H1 (cell line): Measurements from ENCODE around the gene SPTAN1. TPM values are rescaled to one million over a fixed set of nuclear protein-coding genes. Genes with fewer than 3 reads are reported as not detected.

Experiments used
- CTCF ChIA-PET: fragments of 300-600 bp; sonication (Branson Sonifier 250); formaldehyde crosslinking; loops from one replicate; lab custom pipeline; 2021; ENCODE audit not compliant: partially characterized antibody; lab: Charles Lee
- POLR2A ChIA-PET: fragments of 300-600 bp; sonication (Branson Sonifier 250); formaldehyde crosslinking; loops from one replicate; lab custom pipeline; 2021; ENCODE audit warnings: inconsistent platforms; ENCODE audit not compliant: partially characterized antibody; lab: Charles Lee
- DNase-seq, 2 experiments: peaks; one replicate each; pipeline versions ENCODE4 v3.0.0 to v3.0.0-alpha.2; 2010 to 2022; ENCODE audit warnings: low spot score in 2 of 2, low read depth in 1 of 2, mixed read lengths in 1 of 2
- FAIRE-seq: peaks from 2 replicates; lab custom pipeline; 2011; peaks lifted over from hg19 to GRCh38; lab: Jason Lieb, UNC
- H2AFZ ChIP-seq: 2 replicates; pipeline ENCODE4 v1.8.1; 2012; ENCODE audit warnings: low read length, inconsistent platforms
- H2AK5ac ChIP-seq: 2 replicates; pipeline ENCODE4 v1.6.1; 2013; ENCODE audit warnings: low read depth, low read length
- H2BK120ac ChIP-seq: replicated peaks from 2 replicates; pipeline ENCODE3; 2013; ENCODE audit warnings: low read depth, low read length, inconsistent platforms
- H2BK12ac ChIP-seq: 2 replicates; pipeline ENCODE4 v1.6.1; 2013; ENCODE audit warnings: low read depth, low read length
- H2BK15ac ChIP-seq: 2 replicates; pipeline ENCODE4 v1.6.1; 2013; ENCODE audit warnings: low read length
- H2BK20ac ChIP-seq: 2 replicates; pipeline ENCODE4 v1.6.1; 2013; ENCODE audit warnings: low read length
- H2BK5ac ChIP-seq: 2 replicates; pipeline ENCODE4 v1.6.1; 2013; ENCODE audit warnings: low read depth, low read length
- H3K14ac ChIP-seq: 2 replicates; pipeline ENCODE4 v1.6.1; 2013; ENCODE audit warnings: inconsistent platforms; ENCODE audit not compliant: insufficient read length
- H3K18ac ChIP-seq: 2 replicates; pipeline ENCODE4 v1.6.1; 2013; ENCODE audit warnings: low read length; ENCODE audit errors: extremely low read depth
- H3K23ac ChIP-seq: 2 replicates; pipeline ENCODE4 v1.6.1; 2013; ENCODE audit warnings: inconsistent platforms; ENCODE audit not compliant: insufficient read length
- H3K23me2 ChIP-seq: 2 replicates; pipeline ENCODE4 v1.6.1; 2013; ENCODE audit warnings: low read depth, low read length
- H3K27ac ChIP-seq: 2 replicates; pipeline ENCODE4 v1.6.1; 2011; ENCODE audit warnings: low read depth, low read length, inconsistent platforms
- H3K27me3 ChIP-seq, 4 experiments: replicated peaks in 1 of 4; 1 replicate in 1 of 4; 2 replicates in 3 of 4; pipeline versions ENCODE4 v1.6.1 to v1.8.1; 2011 to 2013; ENCODE audit warnings: low read length in 3 of 4, mild to moderate bottlenecking in 3 of 4, inconsistent platforms in 2 of 4, mixed read lengths in 2 of 4, moderate library complexity in 1 of 4; ENCODE audit not compliant: control insufficient read depth in 3 of 4, insufficient read depth in 3 of 4; ENCODE audit errors: extremely low read depth in 1 of 4
- H3K36me3 ChIP-seq, 4 experiments: 2 replicates each; pipeline versions ENCODE4 v1.6.1 to v1.8.1; 2011 to 2013; ENCODE audit warnings: mild to moderate bottlenecking in 4 of 4, low read length in 3 of 4, moderate library complexity in 2 of 4, control low read depth in 1 of 4, inconsistent platforms in 1 of 4; ENCODE audit not compliant: insufficient read depth in 4 of 4, control insufficient read depth in 2 of 4
- H3K4ac ChIP-seq: replicated peaks from 2 replicates; pipeline ENCODE3; 2013; ENCODE audit warnings: low read length, low read depth, mixed read lengths, inconsistent platforms; ENCODE audit not compliant: insufficient read length
- H3K4me1 ChIP-seq, 4 experiments: replicated peaks in 1 of 4; 1 replicate in 1 of 4; 2 replicates in 3 of 4; pipeline versions ENCODE4 v1.6.1 to v1.8.1; 2011 to 2013; ENCODE audit warnings: low read length in 3 of 4, inconsistent platforms in 2 of 4, mixed read lengths in 1 of 4; ENCODE audit not compliant: insufficient read depth in 4 of 4, control insufficient read depth in 3 of 4
- H3K4me2 ChIP-seq, 2 experiments: 2 replicates each; pipeline versions ENCODE4 v1.6.1 to v1.8.1; 2011 to 2013; ENCODE audit warnings: low read depth in 2 of 2, low read length in 2 of 2, control low read depth in 1 of 2, inconsistent platforms in 1 of 2, mild to moderate bottlenecking in 1 of 2; ENCODE audit not compliant: insufficient read depth in 1 of 2
- H3K4me3 ChIP-seq, 4 experiments: fragments of 200-600, 300-600 bp in 1 of 4; sonication (generic), shearing (Covaris generic), sonication (Bioruptor Twin) in 1 of 4; 2 replicates each; pipeline versions ENCODE4 v1.5.1 to v1.8.1; 2011 to 2016; ENCODE audit warnings: low read length in 4 of 4, low read depth in 3 of 4, control low read depth in 2 of 4, inconsistent platforms in 2 of 4, mild to moderate bottlenecking in 2 of 4, mixed read lengths in 1 of 4, moderate library complexity in 1 of 4; ENCODE audit not compliant: insufficient read depth in 2 of 4; ENCODE audit errors: extremely low read depth in 1 of 4
- H3K56ac ChIP-seq: replicated peaks from 2 replicates; pipeline ENCODE3; 2013; ENCODE audit warnings: low read depth, mild to moderate bottlenecking, mixed read lengths, low read length, inconsistent platforms; ENCODE audit not compliant: insufficient read length
- H3K79me1 ChIP-seq: 2 replicates; pipeline ENCODE4 v1.6.1; 2013; ENCODE audit warnings: low read depth, low read length, control low read depth
- H3K79me2 ChIP-seq, 2 experiments: 2 replicates each; pipeline versions ENCODE4 v1.6.1 to v1.8.1; 2012 to 2013; ENCODE audit warnings: low read length in 2 of 2, mild to moderate bottlenecking in 2 of 2, inconsistent platforms in 1 of 2; ENCODE audit not compliant: insufficient read depth in 2 of 2, control insufficient read depth in 1 of 2
- H3K9ac ChIP-seq, 4 experiments: replicated peaks in 1 of 4; 1 replicate in 1 of 4; 2 replicates in 3 of 4; pipeline versions ENCODE4 v1.6.1 to v1.8.1; 2011 to 2013; ENCODE audit warnings: low read depth in 3 of 4, low read length in 3 of 4, control low read depth in 2 of 4, mild to moderate bottlenecking in 2 of 4, moderate library complexity in 2 of 4, inconsistent platforms in 1 of 4; ENCODE audit errors: extremely low read depth in 1 of 4
- H3K9me3 ChIP-seq, 2 experiments: 2 replicates each; pipeline versions ENCODE4 v1.6.1 to v1.8.1; 2012 to 2013; ENCODE audit warnings: mild to moderate bottlenecking in 2 of 2, moderate library complexity in 2 of 2, control low read depth in 1 of 2, inconsistent platforms in 1 of 2, low read depth in 1 of 2, low read length in 1 of 2, mixed read lengths in 1 of 2; ENCODE audit not compliant: insufficient read depth in 2 of 2
- H4K20me1 ChIP-seq, 2 experiments: replicated peaks in 1 of 2; 2 replicates each; pipeline versions ENCODE3 to v1.8.1; 2011 to 2013; ENCODE audit warnings: inconsistent platforms in 2 of 2, low read length in 2 of 2, mild to moderate bottlenecking in 1 of 2; ENCODE audit not compliant: insufficient read depth in 2 of 2, control insufficient read depth in 1 of 2
- H4K5ac ChIP-seq: 2 replicates; pipeline ENCODE4 v1.6.1; 2013; ENCODE audit warnings: low read length, low read depth, mixed read lengths, inconsistent platforms; ENCODE audit not compliant: insufficient read length
- H4K8ac ChIP-seq: 2 replicates; pipeline ENCODE4 v1.8.0; 2013; ENCODE audit warnings: mild to moderate bottlenecking, moderate library complexity, low read length, inconsistent platforms; ENCODE audit not compliant: insufficient read depth; ENCODE audit errors: extremely low read depth
- H4K91ac ChIP-seq: replicated peaks from 2 replicates; pipeline ENCODE3; 2013; ENCODE audit warnings: low read length, mixed read lengths, inconsistent platforms; ENCODE audit not compliant: insufficient read length
- CTBP2 ChIP-seq: IDR thresholded peaks from 2 replicates; pipeline ENCODE4 v1.7.0; 2011; ENCODE audit warnings: borderline replicate concordance, mild to moderate bottlenecking, moderate library complexity, mixed read lengths, low read length; ENCODE audit not compliant: insufficient read depth, insufficient read length
- EGR1 ChIP-seq: IDR thresholded peaks from 2 replicates; pipeline ENCODE4 v1.6.1; 2011; ENCODE audit warnings: low read depth, low read length, borderline replicate concordance
- KDM5A ChIP-seq: fragments of 200-600 bp; IDR thresholded peaks from 2 replicates; pipeline ENCODE4 v1.7.1; 2012; ENCODE audit warnings: mild to moderate bottlenecking, low read length, inconsistent platforms, mixed read lengths
- MAX ChIP-seq: IDR thresholded peaks from 2 replicates; pipeline ENCODE4 v1.6.1; 2012; ENCODE audit warnings: inconsistent platforms
- NRF1 ChIP-seq: IDR thresholded peaks from 2 replicates; pipeline ENCODE4 v1.6.1; 2011; ENCODE audit warnings: mild to moderate bottlenecking, low read depth, low read length, improper control_type of control experiment
- RBBP5 ChIP-seq: IDR thresholded peaks from 2 replicates; pipeline ENCODE4 v1.7.1; 2012; ENCODE audit warnings: low read depth, mild to moderate bottlenecking, inconsistent platforms, low read length, moderate library complexity, borderline replicate concordance
- SAP30 ChIP-seq: fragments of 300-600 bp; sonication (generic); IDR thresholded peaks from 2 replicates; pipeline ENCODE4 v1.7.1; 2012; ENCODE audit warnings: low read length, moderate library complexity, mild to moderate bottlenecking, inconsistent platforms; ENCODE audit not compliant: insufficient read depth, insufficient replicate concordance
- SIRT6 ChIP-seq: IDR thresholded peaks from one replicate; pipeline ENCODE4 v1.7.1; 2012; ENCODE audit warnings: low read length, inconsistent platforms
- SRF ChIP-seq: IDR thresholded peaks from 2 replicates; pipeline ENCODE4 v1.6.1; 2011; ENCODE audit warnings: mild to moderate bottlenecking, low read depth, low read length, moderate library complexity
- TBP ChIP-seq: IDR thresholded peaks from 2 replicates; pipeline ENCODE4 v1.6.1; 2011; ENCODE audit warnings: low read depth, low read length, improper control_type of control experiment
- TEAD4 ChIP-seq: IDR thresholded peaks from 2 replicates; pipeline ENCODE4 v1.6.1; 2012; ENCODE audit warnings: low read depth, low read length, inconsistent platforms, mixed read lengths
- ZNF274 ChIP-seq: IDR thresholded peaks from 2 replicates; pipeline ENCODE4 v1.7.0; 2012; ENCODE audit warnings: low read length, borderline replicate concordance; ENCODE audit errors: extremely low read depth
- WGBS, 2 experiments: shearing (Covaris generic) in 1 of 2; methylation state at CpG; one replicate each; pipeline versions ENCODE4 v1.1.6 to v1.1.7; 2013 to 2015; ENCODE audit warnings: low lambda C conversion rate in 2 of 2, mixed read lengths in 2 of 2, inconsistent platforms in 1 of 2, low coverage in 1 of 2, missing lambda C conversion rate in 1 of 2; ENCODE audit not compliant: insufficient replicate concordance in 2 of 2, insufficient coverage in 1 of 2, insufficient read length in 1 of 2; ENCODE audit errors: extremely low coverage in 1 of 2, missing lambda C conversion rate in 1 of 2; 5-methylcytosine and 5-hydroxymethylcytosine counted together
- polyA plus RNA-seq, 7 experiments: library from polyadenylated mRNA; depleted of rRNA in 3 of 7; stranded (reverse) in 5 of 7; unstranded in 2 of 7; fragments of >200 nt in 5 of 7; fragments of 200-250 nt in 2 of 7; gene quantifications; 1 replicate in 5 of 7; 2 replicates in 1 of 7; 4 replicates in 1 of 7; pipeline versions ENCODE4 v1.2.1 to v1.2.3, GENCODE V29; 2011 to 2013; ENCODE audit warnings: missing spikeins in 2 of 7, mixed read lengths in 2 of 7
- total RNA-seq: library from RNA; stranded (reverse); fragmentation: NEBNext Ultra II Directional; extraction: Animal tissue kit (Norgen Biotek cat#: 25700); gene quantifications from 2 replicates; pipeline ENCODE4 v1.2.1, GENCODE V29; 2021

Gene SPTAN1
- total and polyA plus RNA-seq, 2 of the 8 experiments (the other 6 are each of a cell fraction or from before 2014, with no cell fraction given), result 182 to 216 TPM

GRCh38 chr9:128600099-128600498 is 47.7 kb downstream of the SPTAN1 start:
- H3K56ac ChIP-seq, result no peak overlapping the region
- no peak overlapping the region for H2BK120ac ChIP-seq
- no peaks in the 10 kb centered on the region for H3K79me2 ChIP-seq
- H3K27ac ChIP-seq, result no peak overlapping the region
- no peak overlapping the region for H2BK5ac ChIP-seq
- ChIA-PET POLR2A (interaction anchor here (0.6 to 1.6 kb wide), 2 partner anchors 31 to 48 kb away, joined by 3 read pairs; partner anchors contain the start of gene SPTAN1), CTCF (interaction anchor here (0.6 to 1.0 kb wide), 3 partner anchors 39 to 234 kb away, joined by 3 to 4 read pairs (median 3); no protein-coding TSS in a partner anchor)
- FAIRE-seq, result no peak
- H3K23me2 ChIP-seq, result no peaks in the 10 kb centered on the region
- TF ChIP-seq MAX (no peak), EGR1 (no peak), KDM5A (no peak), SIRT6 (no peak), NRF1 (no peak), SRF (no peak), TEAD4 (no peak), ZNF274 (no peak), TBP (no peak), SAP30 (no peak), RBBP5 (no peak), CTBP2 (no peak)
- no peak for DNase-seq
- H2BK12ac ChIP-seq, result no peak overlapping the region
- H3K27me3 ChIP-seq, result no peaks in the 10 kb centered on the region
- no peak overlapping the region for H2BK20ac ChIP-seq
- H3K79me1 ChIP-seq, result no peaks in the 10 kb centered on the region
- H2AFZ ChIP-seq, result no peak overlapping the region
- WGBS, 2 experiments, result 90% methylated on average over 4 of the region's 4 CpGs; no CpG with 5 or more reads in 1 of the 2 experiments
- no peak overlapping the region for H3K18ac ChIP-seq
- H3K23ac ChIP-seq, result no peak overlapping the region
- no peak overlapping the region for H4K5ac ChIP-seq
- H3K36me3 ChIP-seq, result peaks cover 12 to 48% (median 32%) of the 10 kb centered on the region in 4 experiments
- H2AK5ac ChIP-seq, result no peak overlapping the region
- no peak overlapping the region for H3K4me2 ChIP-seq
- no peaks in the 10 kb centered on the region for H3K4me1 ChIP-seq
- H3K9me3 ChIP-seq, result no peaks in the 10 kb centered on the region
- H4K8ac ChIP-seq, result no peak overlapping the region
- H3K9ac ChIP-seq, result no peak overlapping the region
- no peak overlapping the region for H3K4ac ChIP-seq
- H2BK15ac ChIP-seq, result no peak overlapping the region
- peaks cover 0 to 2% of the 10 kb centered on the region in 2 experiments for H4K20me1 ChIP-seq
- H4K91ac ChIP-seq, result no peak overlapping the region
- no peak overlapping the region for H3K4me3 ChIP-seq
- H3K14ac ChIP-seq, result no peak overlapping the region
